Mammary epithelial cell (primary cell): ENCODE results near the gene GLYATL1.
A peak's percentile ranks its signal among the peaks of the same experiment; 100 is the strongest.

Source experiments
- EZH2 ChIP-seq: IDR thresholded peaks from 2 replicates; pipeline ENCODE4 v1.6.1; 2012; ENCODE audit warnings: low read length, inconsistent platforms, borderline replicate concordance
- TF ChIP-seq, protein P1 (sequence below), 2 donors: IDR thresholded peaks in 1 of 2; conservative IDR thresholded peaks in 1 of 2; 2 replicates each; pipeline ENCODE4 v1.5.1; 2011 to 2012; ENCODE audit warnings: inconsistent platforms in 2 of 2, low read length in 2 of 2, mild to moderate bottlenecking in 2 of 2, control low read depth in 1 of 2, low read depth in 1 of 2; ENCODE audit not compliant: insufficient read depth in 1 of 2; ENCODE audit errors: extremely low read depth in 1 of 2

DNA sequence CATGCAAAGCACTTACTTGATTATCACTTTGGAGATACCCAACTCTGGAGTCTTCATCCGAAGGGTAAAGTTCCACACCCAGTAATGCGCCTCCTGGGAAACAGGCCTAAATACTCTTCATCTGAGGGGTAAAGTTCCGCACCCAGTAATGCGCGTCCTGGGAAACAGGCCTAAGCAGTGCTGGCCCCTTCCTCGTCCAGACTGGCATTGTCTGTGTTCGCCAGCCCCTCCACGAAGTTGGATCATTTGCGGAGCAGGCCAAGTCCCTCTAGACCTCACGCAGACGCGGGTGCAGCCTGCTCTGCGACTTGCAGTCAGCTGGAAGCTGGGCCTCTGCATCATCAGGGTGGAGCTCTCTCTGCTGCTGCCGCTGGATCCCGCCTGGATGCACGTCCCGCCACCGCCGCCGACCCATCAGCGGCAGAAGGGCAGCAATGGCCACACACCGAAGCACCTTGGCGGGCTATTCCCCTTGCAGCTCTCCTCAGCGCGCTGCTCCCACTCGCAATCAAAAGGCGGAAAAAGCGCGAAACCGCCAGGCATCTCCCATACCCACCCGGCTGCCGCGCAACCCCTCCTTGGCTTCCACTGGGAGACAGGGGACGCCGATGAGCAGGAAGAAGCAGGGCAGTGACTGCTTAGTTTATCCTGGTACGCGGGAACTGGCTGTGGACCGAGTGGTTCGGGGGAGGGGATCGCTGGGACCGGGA is 34.1 kb upstream of the GLYATL1 start:
- TF ChIP-seq, protein P1, sequence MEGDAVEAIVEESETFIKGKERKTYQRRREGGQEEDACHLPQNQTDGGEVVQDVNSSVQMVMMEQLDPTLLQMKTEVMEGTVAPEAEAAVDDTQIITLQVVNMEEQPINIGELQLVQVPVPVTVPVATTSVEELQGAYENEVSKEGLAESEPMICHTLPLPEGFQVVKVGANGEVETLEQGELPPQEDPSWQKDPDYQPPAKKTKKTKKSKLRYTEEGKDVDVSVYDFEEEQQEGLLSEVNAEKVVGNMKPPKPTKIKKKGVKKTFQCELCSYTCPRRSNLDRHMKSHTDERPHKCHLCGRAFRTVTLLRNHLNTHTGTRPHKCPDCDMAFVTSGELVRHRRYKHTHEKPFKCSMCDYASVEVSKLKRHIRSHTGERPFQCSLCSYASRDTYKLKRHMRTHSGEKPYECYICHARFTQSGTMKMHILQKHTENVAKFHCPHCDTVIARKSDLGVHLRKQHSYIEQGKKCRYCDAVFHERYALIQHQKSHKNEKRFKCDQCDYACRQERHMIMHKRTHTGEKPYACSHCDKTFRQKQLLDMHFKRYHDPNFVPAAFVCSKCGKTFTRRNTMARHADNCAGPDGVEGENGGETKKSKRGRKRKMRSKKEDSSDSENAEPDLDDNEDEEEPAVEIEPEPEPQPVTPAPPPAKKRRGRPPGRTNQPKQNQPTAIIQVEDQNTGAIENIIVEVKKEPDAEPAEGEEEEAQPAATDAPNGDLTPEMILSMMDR (conservative IDR thresholded peaks at IDR 0.05 in 1 of 2, IDR thresholded peaks at IDR 0.05 in 1 of 2; ENCODE audit: extremely low read depth in 1 of 2, insufficient read depth in 1 of 2, low read depth in 1 of 2, low read length in 2 of 2) = peak in 1 of 2 donors; percentile 26
- TF ChIP-seq EZH2 = no peak
